GM20000 (cell line): ENCODE results near the gene KCNA10.

ENCODE experiments used
- DNase-seq: peaks from one replicate; pipeline ENCODE4 v3.0.0; 2012; ENCODE audit warnings: low spot score
- CTCF ChIP-seq: IDR thresholded peaks from 2 replicates; pipeline ENCODE4 v1.5.1; 2012; ENCODE audit warnings: mild to moderate bottlenecking, control low read depth; ENCODE audit errors: extremely low read depth, missing control alignments

Gene KCNA10

GRCh38 chr1:110485725-110486124, 33.2 kb downstream of the KCNA10 start:
- no peak for DNase-seq
- TF ChIP-seq CTCF, result no peak

GRCh38 chr1:110484801-110485200, 34.2 kb downstream of the KCNA10 start:
- no peak for TF ChIP-seq CTCF
- DNase-seq, result no peak

- DNase-seq, result no peak
- TF ChIP-seq CTCF, result no peak
These were observed 35.7 kb downstream of the KCNA10 start for GRCh38 chr1:110483308-110483685.

- no peak for DNase-seq
These were observed 36.2 kb downstream of the KCNA10 start for GRCh38 chr1:110482662-110483307.

GRCh38 chr1:110481968-110482623, 36.9 kb downstream of the KCNA10 start:
- DNase-seq, result no peak
- no peak for TF ChIP-seq CTCF

More at GRCh38 chr1:110482662-110483307, 36.2 kb downstream of the KCNA10 start:
- TF ChIP-seq CTCF, result no peak

GRCh38 chr1:110480356-110481096, 38.4 kb downstream of the KCNA10 start:
- TF ChIP-seq CTCF, result no peak
- no peak for DNase-seq

GRCh38 chr1:110478886-110479285, 40.1 kb downstream of the KCNA10 start:
- no peak for TF ChIP-seq CTCF
- no peak for DNase-seq
